GM21576 (cell line): ENCODE measurements around the gene RSPRY1.

Source experiments
- ATAC-seq: cut with Tn5 transposase; IDR thresholded peaks from one replicate; pipeline ENCODE4 v1.9.1; 2021; ENCODE audit warnings: mild to moderate bottlenecking, moderate library complexity; ENCODE audit not compliant: unreplicated experiment

The RSPRY1 gene

GRCh38 chr16:57216968-57217367 lies 30.8 kb downstream of the RSPRY1 start:
- no peak for ATAC-seq

- ATAC-seq: no peak
Observed at GRCh38 chr16:57223057-57223456, 36.9 kb downstream of the RSPRY1 start.

GRCh38 chr16:57224651-57225335 lies 38.7 kb downstream of the RSPRY1 start:
- ATAC-seq: no peak

DNA sequence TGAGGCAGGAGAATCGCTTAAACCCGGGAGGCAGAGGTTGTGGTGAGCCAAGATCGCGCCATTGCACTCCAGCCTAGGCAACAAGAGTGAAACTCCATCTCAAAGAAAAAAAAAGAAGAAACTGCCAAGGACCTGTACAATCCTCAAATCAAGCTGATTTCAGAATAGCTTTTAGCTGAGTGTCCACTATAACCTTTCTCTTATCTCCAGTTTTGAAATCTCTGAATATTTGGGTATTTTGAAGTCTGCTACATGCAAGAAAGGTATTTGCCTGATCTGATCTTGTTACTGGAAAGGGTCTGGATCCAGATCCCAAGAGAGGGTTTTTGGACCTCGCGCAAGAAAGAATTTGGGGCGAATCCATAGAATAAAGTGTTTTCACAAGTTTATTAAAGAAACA lies 39.8 kb downstream of the RSPRY1 start:
- ATAC-seq: no peak

- no peak for ATAC-seq
Observed at GRCh38 chr16:57226701-57227621, 40.8 kb downstream of the RSPRY1 start.

- no peak for ATAC-seq
Observed at GRCh38 chr16:57229079-57229478, 43.0 kb downstream of the RSPRY1 start.

GRCh38 chr16:57231821-57232350 lies 45.8 kb downstream of the RSPRY1 start:
- ATAC-seq: no peak

DNA sequence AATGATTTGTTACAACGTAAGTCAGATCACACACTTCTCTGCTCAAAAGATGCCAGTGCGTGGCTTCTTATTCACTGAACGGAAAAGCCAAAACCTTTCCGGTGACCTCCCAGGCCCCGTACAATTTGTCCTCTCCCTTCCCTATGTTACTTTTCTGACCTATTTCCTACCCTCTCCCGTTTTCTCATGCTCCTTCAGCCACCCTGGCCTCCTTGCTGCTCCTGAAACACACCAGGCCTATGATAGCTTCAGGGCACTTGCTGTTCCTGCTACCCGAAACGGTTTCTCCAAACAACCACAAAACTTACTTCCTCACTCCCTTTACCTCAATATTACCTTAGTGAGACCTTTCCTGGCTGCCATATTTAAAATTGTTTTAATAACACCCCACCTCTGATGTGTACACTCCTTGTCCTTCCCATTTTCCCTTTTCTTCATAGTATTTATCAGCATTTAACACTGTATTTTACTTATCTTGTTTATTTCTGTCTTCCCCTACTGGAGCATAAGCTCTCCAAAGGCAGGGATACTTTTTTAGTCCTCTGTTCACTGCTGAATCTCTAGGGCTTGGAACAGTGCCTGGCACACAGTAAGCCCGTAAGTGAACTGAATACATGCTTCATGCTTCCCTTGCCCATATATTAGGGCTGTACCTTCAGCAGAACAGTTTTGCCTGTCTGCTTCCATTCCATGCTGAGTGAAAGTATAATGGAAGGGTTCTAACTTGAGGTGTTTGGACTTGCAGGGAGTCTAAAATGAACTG lies 48.0 kb downstream of the RSPRY1 start:
- ATAC-seq: no peak

DNA sequence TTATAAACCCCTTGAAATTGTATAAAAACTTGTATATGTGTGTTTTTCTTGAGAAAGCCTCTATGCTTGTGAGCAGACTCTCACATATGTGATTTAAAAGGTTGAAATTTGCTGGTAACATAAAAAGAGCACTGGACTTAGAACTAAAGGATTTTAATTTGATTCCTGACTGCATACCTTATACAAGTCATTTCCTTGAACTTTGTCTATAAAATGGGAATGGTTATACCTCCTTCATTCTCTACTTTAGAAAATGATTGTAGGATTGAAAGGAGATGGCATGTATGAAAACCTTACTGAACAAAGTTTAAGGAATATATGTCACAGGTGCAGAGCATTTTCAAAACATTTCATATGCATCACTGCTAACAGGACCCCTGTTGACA lies 48.6 kb downstream of the RSPRY1 start:
- no peak for ATAC-seq

DNA sequence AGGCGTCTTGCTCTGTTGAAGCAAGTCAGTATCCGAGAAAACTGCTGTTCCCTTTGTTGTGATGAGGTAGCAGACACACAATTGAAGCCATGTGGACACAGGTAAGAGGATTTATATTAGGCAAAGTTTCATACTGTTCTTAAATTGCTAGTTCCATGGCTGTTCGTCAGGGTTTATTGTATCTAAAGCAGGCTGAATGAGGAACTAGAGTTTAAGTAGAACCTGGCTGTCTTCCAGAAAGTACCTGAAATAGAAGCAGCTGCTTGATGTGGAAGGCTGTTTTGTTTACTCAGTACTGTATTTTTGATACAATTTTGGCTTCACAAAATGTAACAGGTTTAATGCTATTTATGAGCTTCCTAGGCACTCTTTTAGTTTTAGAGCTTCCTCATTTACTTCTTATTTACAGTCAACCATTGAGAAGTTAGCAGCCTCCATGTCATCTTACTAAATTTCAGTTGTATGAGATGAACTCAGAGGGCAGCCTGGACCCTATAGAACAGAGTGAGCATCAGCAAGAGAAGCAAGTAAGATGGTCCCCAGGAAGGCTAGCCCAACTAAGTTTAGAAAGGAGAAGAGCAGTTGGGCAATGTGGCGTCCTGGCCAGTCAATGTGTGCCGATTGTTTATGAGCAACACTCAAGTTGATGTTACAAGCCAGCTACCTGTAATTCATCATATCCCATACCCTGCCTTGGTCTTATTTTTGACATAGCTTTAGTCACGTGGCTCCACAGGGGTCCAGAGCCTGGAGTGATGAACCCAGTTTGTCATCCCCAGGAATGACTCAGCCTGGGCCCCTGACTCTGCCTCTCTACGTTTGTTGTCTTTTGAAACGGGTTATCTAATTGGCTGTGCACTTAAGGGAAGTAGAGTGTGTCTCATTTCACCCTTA lies 49.2 kb downstream of the RSPRY1 start:
- ATAC-seq: no peak

DNA sequence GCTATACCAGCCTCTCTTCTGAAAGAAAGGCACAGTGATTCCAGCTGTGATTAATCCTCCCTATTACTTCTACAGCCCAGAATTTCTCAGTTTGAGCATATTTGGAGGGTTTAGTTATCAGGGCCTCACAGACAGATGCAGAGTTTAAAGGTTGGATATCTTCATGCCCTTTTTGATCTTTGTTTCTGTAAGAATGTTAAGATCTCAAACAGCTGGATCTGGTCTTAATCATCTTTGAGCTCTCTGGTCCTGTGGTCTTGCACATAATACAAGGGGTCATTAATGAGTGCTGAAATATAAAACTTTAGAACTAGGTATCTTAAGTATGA lies 49.9 kb downstream of the RSPRY1 start:
- no peak for ATAC-seq

- no peak for ATAC-seq
Observed at GRCh38 chr16:57238682-57239081, 52.6 kb downstream of the RSPRY1 start.

GRCh38 chr16:57239107-57239506 lies 53.0 kb downstream of the RSPRY1 start:
- ATAC-seq: no peak

DNA sequence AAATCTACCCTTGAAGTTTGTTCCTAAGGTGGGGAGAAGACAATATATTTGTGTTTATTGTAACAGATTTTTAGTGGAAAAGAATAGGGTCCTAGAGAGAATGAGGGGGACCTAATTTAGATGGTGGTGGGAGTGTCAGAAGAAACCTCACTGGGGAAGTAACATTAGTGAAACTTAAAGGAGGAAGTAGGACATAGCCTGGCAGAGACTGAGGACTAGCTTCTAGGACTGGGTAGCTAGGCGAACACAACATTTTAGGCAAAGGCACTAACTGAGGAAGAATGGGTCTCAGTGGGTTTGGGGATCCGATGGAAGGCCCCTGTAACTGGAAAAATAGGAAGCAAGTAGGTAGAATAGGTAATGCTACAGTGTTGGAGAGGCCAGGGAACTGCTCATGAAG lies 54.7 kb downstream of the RSPRY1 start:
- ATAC-seq: no peak

GRCh38 chr16:57242650-57243049 lies 56.5 kb downstream of the RSPRY1 start:
- ATAC-seq: no peak

GRCh38 chr16:57244463-57244766 lies 58.3 kb downstream of the RSPRY1 start:
- ATAC-seq: peak; percentile 19

GRCh38 chr16:57244767-57245471 lies 58.8 kb downstream of the RSPRY1 start, which contains the start of gene ARL2BP:
TSS of gene ARL2BP (plus strand) at chr16:57245259. CDS start at chr16:57245368, 109 bp downstream.
- peak; percentile 91 for ATAC-seq

DNA sequence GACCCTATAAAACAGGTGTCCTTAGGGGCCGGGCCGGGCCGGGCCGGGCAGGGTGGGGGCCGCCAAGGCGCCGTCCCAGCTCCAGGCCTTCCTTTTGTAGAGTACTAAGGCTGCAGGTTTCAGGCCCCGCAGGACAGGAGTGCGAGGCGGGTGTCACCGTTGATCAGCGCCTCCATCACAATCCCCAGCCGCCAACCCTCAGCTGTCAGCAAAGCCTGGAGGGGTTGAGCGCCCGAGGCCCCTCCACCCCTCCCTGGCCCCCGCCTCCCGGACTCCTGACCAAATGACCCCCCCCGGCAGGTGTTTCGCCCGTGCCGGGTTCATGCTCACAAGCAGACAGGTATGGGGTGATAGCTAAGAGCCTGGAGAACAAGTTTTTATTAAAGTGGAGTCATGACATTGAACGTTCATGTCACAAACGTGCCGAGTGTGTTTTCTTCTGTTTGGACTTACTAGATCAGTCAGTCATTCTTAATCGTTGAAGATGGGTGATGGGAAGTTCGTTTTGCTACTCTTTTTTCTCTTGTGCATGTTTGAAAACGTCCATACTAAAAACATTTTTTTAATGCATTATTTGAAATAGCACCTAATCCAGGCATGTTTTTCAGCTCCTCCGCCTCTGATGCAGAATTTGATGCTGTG lies 59.5 kb downstream of the RSPRY1 start:
- peak; percentile 23 for ATAC-seq

DNA sequence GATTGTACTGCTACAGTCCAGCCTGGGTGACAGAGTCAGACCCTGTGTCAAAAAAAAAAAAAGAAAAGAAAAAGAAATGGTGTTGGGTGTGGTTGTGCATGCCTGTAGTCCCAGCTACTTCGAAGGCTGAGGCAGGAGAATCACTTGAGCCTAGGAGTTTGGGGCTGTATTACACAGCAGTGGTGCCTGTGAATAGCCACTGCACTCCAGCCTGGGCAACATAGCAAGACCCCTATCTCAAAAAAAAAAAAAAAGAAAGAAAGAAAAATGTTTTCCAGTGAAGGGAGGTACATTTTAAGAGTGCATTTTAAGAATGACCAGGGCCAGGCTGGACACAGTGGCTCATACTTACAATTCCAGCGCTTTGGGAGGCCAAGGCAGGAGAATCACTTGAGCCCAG lies 65.2 kb downstream of the RSPRY1 start:
- no peak for ATAC-seq
